WTC11 (cell line): Measurements from ENCODE around the gene FARSA. TPM values are rescaled to one million over a fixed set of nuclear protein-coding genes. Genes with fewer than 3 reads are reported as not detected.

Source experiments
- ATAC-seq: fragments of 200-7000 bp; cut with Tn5 transposase; 2 replicates; pipeline ENCODE4 v1.10.0; 2021; ENCODE audit warnings: mild to moderate bottlenecking, moderate library complexity
- CTCF ChIA-PET: fragments of 300-600 bp; sonication (Branson Sonifier 250); formaldehyde crosslinking; loops from one replicate; lab custom pipeline; 2021; ENCODE audit warnings: antibody characterized with exemption; lab: Charles Lee
- POLR2A ChIA-PET: fragments of 350-600 bp; sonication (Branson Sonifier 250); formaldehyde crosslinking; loops from one replicate; lab custom pipeline; 2021; ENCODE audit warnings: antibody characterized with exemption; lab: Charles Lee
- DNase-seq: peaks from one replicate; pipeline ENCODE4 v3.0.0; 2021; ENCODE audit warnings: low spot score
- H3K27ac Mint-ChIP-seq: 2 replicates; pipeline ENCODE4 v1.8.0; 2021; ENCODE audit warnings: mixed read lengths
- H3K27me3 Mint-ChIP-seq: 2 replicates; pipeline ENCODE4 v1.8.0; 2021; ENCODE audit warnings: low read depth, mild to moderate bottlenecking, moderate library complexity, mixed read lengths
- H3K36me3 Mint-ChIP-seq: 2 replicates; pipeline ENCODE4 v1.8.0; 2021; ENCODE audit warnings: mixed read lengths
- H3K4me1 Mint-ChIP-seq: 2 replicates; pipeline ENCODE4 v1.8.0; 2022; ENCODE audit warnings: mixed read lengths
- H3K4me3 Mint-ChIP-seq: 2 replicates; pipeline ENCODE4 v1.8.0; 2021; ENCODE audit warnings: mild to moderate bottlenecking, moderate library complexity, mixed read lengths
- H3K9me3 Mint-ChIP-seq: 2 replicates; pipeline ENCODE4 v1.8.0; 2021; ENCODE audit warnings: mixed read lengths
- ATF2 ChIP-seq: sonication (generic); formaldehyde crosslinking; IDR thresholded peaks from 2 replicates; pipeline ENCODE4 v1.8.1; 2022; ENCODE audit warnings: low read depth, missing genetic modification reagents, borderline replicate concordance
- ATF3 ChIP-seq: sonication (generic); formaldehyde crosslinking; conservative IDR thresholded peaks from 2 replicates; pipeline ENCODE4 v1.8.1; 2022; ENCODE audit warnings: mild to moderate bottlenecking, missing genetic modification reagents
- CREM ChIP-seq: sonication (generic); formaldehyde crosslinking; IDR thresholded peaks from 2 replicates; pipeline ENCODE4 v1.8.1; 2022; ENCODE audit warnings: mild to moderate bottlenecking, missing genetic modification reagents, moderate library complexity
- FOXJ3 ChIP-seq: sonication (generic); formaldehyde crosslinking; IDR thresholded peaks from 2 replicates; pipeline ENCODE4 v1.9.0; 2021; ENCODE audit warnings: missing genetic modification reagents, mild to moderate bottlenecking, borderline replicate concordance
- FOXP4 ChIP-seq: sonication (generic); formaldehyde crosslinking; IDR thresholded peaks from 2 replicates; pipeline ENCODE4 v1.8.0; 2022; ENCODE audit warnings: mild to moderate bottlenecking, missing genetic modification reagents
- GTF2I ChIP-seq: fragments of 250-450 bp; sonication (Bioruptor Pico); conservative IDR thresholded peaks from 2 replicates; pipeline ENCODE4 v1.4.0; 2021; ENCODE audit warnings: mild to moderate bottlenecking
- IRF1 ChIP-seq: sonication (generic); formaldehyde crosslinking; IDR thresholded peaks from 2 replicates; pipeline ENCODE4 v1.8.0; 2023; ENCODE audit warnings: missing genetic modification reagents
- JUN ChIP-seq: sonication (generic); formaldehyde crosslinking; IDR thresholded peaks from 2 replicates; pipeline ENCODE4 v1.8.0; 2023; ENCODE audit warnings: mild to moderate bottlenecking, missing genetic modification reagents
- PRDM15 ChIP-seq: sonication (generic); formaldehyde crosslinking; IDR thresholded peaks from 2 replicates; pipeline ENCODE4 v1.8.0; 2022; ENCODE audit warnings: missing genetic modification reagents
- PRRX2 ChIP-seq: fragments of 250-450 bp; sonication (Bioruptor Pico); IDR thresholded peaks from 2 replicates; pipeline ENCODE4 v1.8.0; 2021; ENCODE audit warnings: mild to moderate bottlenecking
- USF1 ChIP-seq: sonication (generic); formaldehyde crosslinking; IDR thresholded peaks from 2 replicates; pipeline ENCODE4 v1.8.0; 2022; ENCODE audit warnings: mild to moderate bottlenecking, missing genetic modification reagents
- USF2 ChIP-seq: sonication (generic); formaldehyde crosslinking; IDR thresholded peaks from 2 replicates; pipeline ENCODE4 v1.8.1; 2023; ENCODE audit warnings: mild to moderate bottlenecking, missing genetic modification reagents, moderate library complexity
- ZNF121 ChIP-seq: sonication (generic); formaldehyde crosslinking; IDR thresholded peaks from 2 replicates; pipeline ENCODE4 v1.8.0; 2023; ENCODE audit warnings: missing genetic modification reagents
- ZNF263 ChIP-seq: sonication (generic); formaldehyde crosslinking; IDR thresholded peaks from 2 replicates; pipeline ENCODE4 v1.8.1; 2022; ENCODE audit warnings: low read depth, mild to moderate bottlenecking, moderate library complexity, missing genetic modification reagents
- ZSCAN18 ChIP-seq: fragments of 250-450 bp; sonication (Bioruptor Pico); IDR thresholded peaks from 2 replicates; pipeline ENCODE4 v2.1.2; 2022; ENCODE audit warnings: mild to moderate bottlenecking, moderate library complexity
- total RNA-seq: library from RNA; stranded (reverse); gene quantifications from 3 replicates; pipeline ENCODE4 v1.2.3, GENCODE V29; 2021

The FARSA gene
- total RNA-seq, 1 experiment from 2014 or later, result 108 TPM

- ATAC-seq, result no peak
- H3K27me3 Mint-ChIP-seq, result no peaks in the 10 kb centered on the region
- H3K27ac Mint-ChIP-seq, result no peak overlapping the region
- DNase-seq, result no peak
- TF ChIP-seq ZSCAN18 (CRISPR knock-in tag) (no peak), GTF2I (CRISPR knock-in tag) (peak; percentile 71)
- H3K36me3 Mint-ChIP-seq, result no peaks in the 10 kb centered on the region
- H3K4me3 Mint-ChIP-seq, result no peak overlapping the region
- ChIA-PET CTCF (interaction anchor here (1.1 to 1.4 kb wide), 4 partner anchors 8 to 131 kb away, joined by 3 to 11 read pairs (median 4); no protein-coding TSS in a partner anchor), POLR2A (no interaction called here)
- H3K9me3 Mint-ChIP-seq, result no peaks in the 10 kb centered on the region
- H3K4me1 Mint-ChIP-seq, result no peaks in the 10 kb centered on the region
These were observed 36.7 kb upstream of the FARSA start for GRCh38 chr19:12970070-12970820.

GRCh38 chr19:12969292-12969988 is 35.9 kb upstream of the FARSA start, which contains the start of gene DAND5:
DAND5 (plus strand) TSS chr19:12969576; CDS start chr19:12969661, 85 bp downstream.
- no peak for TF ChIP-seq ZNF121 (CRISPR knock-in tag)
- TF ChIP-seq JUN (CRISPR knock-in tag), result no peak
- no peak within 1 kb of the TSS for H3K27ac Mint-ChIP-seq
- H3K36me3 Mint-ChIP-seq, result no peaks in the 10 kb centered on the region
- ChIA-PET CTCF (interaction anchor here (0.9 to 1.4 kb wide), 7 partner anchors 8 to 132 kb away, joined by 3 to 11 read pairs (median 4); partner anchors contain the start of gene DNASE2), POLR2A (interaction anchor here (0.7 kb wide), 1 partner anchor 203 kb away, joined by 3 read pairs; no protein-coding TSS in a partner anchor)
- no peaks in the 10 kb centered on the region for H3K9me3 Mint-ChIP-seq
- H3K4me1 Mint-ChIP-seq, result 0 out of 2 replicates have a peak, but pooled peaks cover 5% of the 10 kb centered on the region
- ATAC-seq (no peak), DNase-seq (no peak)
- peaks cover 4% of the 10 kb centered on the region for H3K27me3 Mint-ChIP-seq
- H3K4me3 Mint-ChIP-seq, result no peak within 1 kb of the TSS

GRCh38 chr19:12967907-12968306 is 34.4 kb upstream of the FARSA start:
- ChIA-PET POLR2A (interaction anchor here (0.7 kb wide), 1 partner anchor 290 kb away, joined by 6 read pairs; no protein-coding TSS in a partner anchor), CTCF (interaction anchor here (0.6 to 5.1 kb wide), 5 partner anchors 8 to 137 kb away, joined by 3 to 197 read pairs (median 4); no protein-coding TSS in a partner anchor)
- ATAC-seq, result no peak
- no peak for DNase-seq
- Mint-ChIP-seq H3K9me3 (no peaks in the 10 kb centered on the region), H3K27ac (no peak overlapping the region), H3K27me3 (peaks cover 7% of the 10 kb centered on the region), H3K4me3 (no peak overlapping the region), H3K4me1 (0 out of 2 replicates have a peak, but pooled peaks cover 5% of the 10 kb centered on the region), H3K36me3 (no peaks in the 10 kb centered on the region)
- no peak for TF ChIP-seq FOXJ3
- no peak for TF ChIP-seq USF2
- no peak for TF ChIP-seq FOXP4 (CRISPR knock-in tag)
- no peak for TF ChIP-seq ATF2 (CRISPR knock-in tag)
- TF ChIP-seq GTF2I (CRISPR knock-in tag), result no peak
- no peak for TF ChIP-seq PRDM15
- no peak for TF ChIP-seq PRRX2
- TF ChIP-seq USF1 (CRISPR knock-in tag), result no peak
- no peak for TF ChIP-seq IRF1
- TF ChIP-seq ATF3 (CRISPR knock-in tag), result no peak
- TF ChIP-seq ZNF263, result no peak
- no peak for TF ChIP-seq CREM (CRISPR knock-in tag)
